WTC11 (cell line): ENCODE data around the gene SAMD4A.

Experiments
- NR2C2 ChIP-seq: sonication (generic); formaldehyde crosslinking; IDR thresholded peaks from 2 replicates; pipeline ENCODE4 v1.8.0; 2022; ENCODE audit warnings: mild to moderate bottlenecking, missing genetic modification reagents
- ZNF263 ChIP-seq: sonication (generic); formaldehyde crosslinking; IDR thresholded peaks from 2 replicates; pipeline ENCODE4 v1.8.1; 2022; ENCODE audit warnings: low read depth, mild to moderate bottlenecking, moderate library complexity, missing genetic modification reagents

DNA sequence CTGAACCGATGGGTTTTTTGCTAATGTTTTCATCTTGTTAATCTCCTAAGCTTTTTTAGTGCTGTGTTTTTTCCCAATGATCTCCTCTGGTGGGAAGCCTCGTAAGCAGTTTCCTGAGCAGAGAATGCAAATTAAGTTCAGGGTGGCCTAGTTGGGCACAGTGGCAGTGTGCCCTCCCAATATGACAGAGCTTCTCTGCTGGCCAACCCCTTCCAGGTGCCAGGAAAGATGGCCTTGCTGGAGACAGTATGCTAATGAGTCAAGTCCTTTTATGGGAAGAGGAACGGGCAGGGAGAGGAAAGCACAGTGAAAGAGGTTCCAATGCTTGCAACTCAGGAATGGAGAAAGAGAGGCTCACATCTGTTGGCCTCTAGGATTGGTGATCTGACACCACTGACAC lies 219.9 kb downstream of the SAMD4A start:
- TF ChIP-seq NR2C2 (CRISPR knock-in tag) = no peak
- TF ChIP-seq ZNF263 (CRISPR knock-in tag) = no peak
